K562 (cell line): Measurements from ENCODE around the gene LTB4R2. TPM values are rescaled to one million over a fixed set of nuclear protein-coding genes. Genes with fewer than 3 reads are reported as not detected.

Source experiments
- ATAC-seq: fragments of 200-7000 bp; cut with Tn5 transposase; 3 replicates; pipeline ENCODE4 v1.9.1; 2020; ENCODE audit warnings: moderate library complexity
- BruUV-seq: library from RNA; stranded (reverse); fragments of 400-500 nt; replicated peaks from 2 replicates; lab custom pipeline; 2021; lab: Mats Ljungman, UMichigan
- CTCF ChIA-PET: fragments of 300-600 bp; formaldehyde crosslinking; extraction: SDS; loops from one replicate; lab custom pipeline; 2021; ENCODE audit warnings: low intra/inter-chr PET ratio; lab: Yijun Ruan, JAX
- POLR2A ChIA-PET: fragments of 300-600, 350-650 bp; sonication (Branson Sonifier 250); formaldehyde crosslinking; extraction: SDS; loops from one replicate; lab custom pipeline; 2021; ENCODE audit warnings: antibody characterized with exemption, inconsistent platforms; lab: Yijun Ruan, JAX
- DNase-seq, 4 experiments: peaks; one replicate each; pipeline versions ENCODE4 v3.0.0 to v3.0.0-alpha.2; 2011 to 2018; ENCODE audit warnings: low spot score in 3 of 4, mixed read lengths in 3 of 4; ENCODE audit errors: extremely low read depth in 1 of 4
- FAIRE-seq: peaks from 2 replicates; lab custom pipeline; 2011; peaks lifted over from hg19 to GRCh38; lab: Jason Lieb, UNC
- H2AFZ ChIP-seq: 2 replicates; pipeline ENCODE4 v1.6.0; 2011; ENCODE audit warnings: low read depth, low read length, control low read depth, inconsistent platforms
- H3K27ac ChIP-seq: fragments of 200-600 bp; 3 replicates; pipeline ENCODE4 v1.8.0; 2011; ENCODE audit warnings: low read depth, mild to moderate bottlenecking, control low read depth, inconsistent platforms, low read length, moderate library complexity, mixed read lengths; ENCODE audit errors: extremely low read depth
- H3K27me3 ChIP-seq, 2 experiments: fragments of 300-600 bp in 1 of 2; 2 replicates in 1 of 2; 3 replicates in 1 of 2; pipeline versions ENCODE4 v1.6.0 to v1.8.0; 2011; ENCODE audit warnings: inconsistent platforms in 2 of 2, low read length in 2 of 2, mild to moderate bottlenecking in 1 of 2, mixed read lengths in 1 of 2, moderate library complexity in 1 of 2; ENCODE audit not compliant: control insufficient read depth in 2 of 2, insufficient read depth in 2 of 2
- H3K36me3 ChIP-seq: fragments of 300-600 bp; 3 replicates; pipeline ENCODE4 v1.8.0; 2011; ENCODE audit warnings: mild to moderate bottlenecking, low read length, inconsistent platforms; ENCODE audit not compliant: control insufficient read depth, insufficient read depth
- H3K4me1 ChIP-seq, 2 experiments: fragments of 200-600 bp in 1 of 2; replicated peaks in 1 of 2; 2 replicates in 1 of 2; 3 replicates in 1 of 2; pipeline versions ENCODE4 v1.5.1 to v1.8.0; 2011; ENCODE audit warnings: inconsistent platforms in 2 of 2, low read length in 2 of 2, mild to moderate bottlenecking in 1 of 2, mixed read lengths in 1 of 2, moderate library complexity in 1 of 2; ENCODE audit not compliant: control insufficient read depth in 2 of 2, insufficient read depth in 2 of 2
- H3K4me2 ChIP-seq: 2 replicates; pipeline ENCODE4 v1.6.1; 2011; ENCODE audit warnings: low read length, control low read depth, inconsistent platforms, mixed read lengths; ENCODE audit not compliant: insufficient read depth
- H3K4me3 ChIP-seq: fragments of 200-600 bp; sonication (generic), shearing (Covaris generic); 2 replicates; pipeline ENCODE4 v1.5.1; 2016; ENCODE audit warnings: control low read depth, inconsistent platforms
- H3K79me2 ChIP-seq: fragments of 200-600 bp; 3 replicates; pipeline ENCODE4 v1.8.0; 2011; ENCODE audit warnings: low read length, inconsistent platforms; ENCODE audit not compliant: control insufficient read depth, insufficient read depth
- H3K9ac ChIP-seq, 2 experiments: 2 replicates each; pipeline versions ENCODE4 v1.6.0 to v1.6.1; 2011; ENCODE audit warnings: low read depth in 2 of 2, low read length in 2 of 2, control low read depth in 1 of 2, inconsistent platforms in 1 of 2, mild to moderate bottlenecking in 1 of 2, mixed read lengths in 1 of 2; ENCODE audit not compliant: insufficient read depth in 1 of 2
- H3K9me1 ChIP-seq: one replicate; pipeline ENCODE4 v1.6.0; 2011; ENCODE audit warnings: inconsistent platforms, mild to moderate bottlenecking, low read length, moderate library complexity; ENCODE audit not compliant: control insufficient read depth, insufficient read depth
- H3K9me3 ChIP-seq: replicated peaks from 2 replicates; pipeline ENCODE4 v1.5.1; 2011; ENCODE audit warnings: low read depth, low read length, inconsistent platforms; ENCODE audit not compliant: control insufficient read depth, insufficient read depth
- H4K20me1 ChIP-seq: replicated peaks from 2 replicates; pipeline ENCODE4 v1.6.1; 2011; ENCODE audit warnings: low read length, inconsistent platforms, mixed read lengths; ENCODE audit not compliant: control insufficient read depth, insufficient read depth
- BDP1 ChIP-seq: IDR thresholded peaks from 3 replicates; pipeline ENCODE4 v1.6.1; 2011; ENCODE audit not compliant: insufficient read length, insufficient read depth
- BRD9 ChIP-seq: fragments of 450-650 bp; IDR thresholded peaks from 2 replicates; pipeline ENCODE4 v1.6.1; 2018; ENCODE audit warnings: low read depth; ENCODE audit not compliant: partially characterized antibody
- CHD1 ChIP-seq: fragments of 200-600 bp; sonication (generic); IDR thresholded peaks from one replicate; pipeline ENCODE4 v1.6.1; 2012; ENCODE audit warnings: mild to moderate bottlenecking, moderate library complexity, low read length, inconsistent platforms
- EP300 ChIP-seq: IDR thresholded peaks from 2 replicates; pipeline ENCODE4 v1.6.1; 2012; ENCODE audit warnings: low read length, improper control_type of control experiment
- FOS ChIP-seq: IDR thresholded peaks from 3 replicates; pipeline ENCODE4 v1.6.1; 2011; ENCODE audit not compliant: insufficient read length; ENCODE audit errors: extremely low read depth
- GATA2 ChIP-seq: sonication (generic); formaldehyde crosslinking; IDR thresholded peaks from 2 replicates; pipeline ENCODE4 v1.4.0; 2020; ENCODE audit warnings: mild to moderate bottlenecking, missing genetic modification reagents
- HNRNPUL1 ChIP-seq: fragments of 200-400 bp; formaldehyde crosslinking; IDR thresholded peaks from 2 replicates; pipeline ENCODE4 v1.6.1; 2017; ENCODE audit warnings: low read length
- MEIS2 ChIP-seq: fragments of 450-650 bp; IDR thresholded peaks from 2 replicates; pipeline ENCODE4 v1.6.1; 2014; ENCODE audit warnings: mild to moderate bottlenecking; ENCODE audit not compliant: partially characterized antibody
- MXD1 ChIP-seq: fragments of 250-450 bp; sonication (Bioruptor Pico); IDR thresholded peaks from 2 replicates; pipeline ENCODE4 v1.8.0; 2021; ENCODE audit warnings: borderline replicate concordance, mild to moderate bottlenecking, moderate library complexity; ENCODE audit not compliant: poor library complexity, severe bottlenecking
- NFRKB ChIP-seq: fragments of 450-650 bp; IDR thresholded peaks from 2 replicates; pipeline ENCODE4 v1.6.1; 2016; ENCODE audit warnings: low read depth
- PRPF4 ChIP-seq: fragments of 200-400 bp; formaldehyde crosslinking; IDR thresholded peaks from one replicate; pipeline ENCODE4 v1.6.1; 2017; ENCODE audit warnings: low read length, low read depth, mild to moderate bottlenecking; ENCODE audit not compliant: insufficient read depth, poor library complexity, severe bottlenecking
- RHOXF2B ChIP-seq: fragments of 250-450 bp; sonication (Bioruptor Pico); conservative IDR thresholded peaks from 2 replicates; pipeline ENCODE4 v1.5.1; 2021
- SIN3B ChIP-seq: fragments of 450-650 bp; IDR thresholded peaks from 2 replicates; pipeline ENCODE4 v1.6.1; 2017; ENCODE audit warnings: low read depth, mild to moderate bottlenecking, moderate library complexity
- TBP ChIP-seq: optimal IDR thresholded peaks from 2 replicates; pipeline ENCODE3; 2011; ENCODE audit warnings: low read depth, low read length, improper control_type of control experiment
- ZC3H8 ChIP-seq: fragments of 450-650 bp; IDR thresholded peaks from 2 replicates; pipeline ENCODE4 v1.6.1; 2017
- ZNF280A ChIP-seq: fragments of 450-650 bp; IDR thresholded peaks from 2 replicates; pipeline ENCODE4 v1.6.1; 2018; ENCODE audit warnings: mild to moderate bottlenecking, low read depth; ENCODE audit not compliant: partially characterized antibody
- ZNF282 ChIP-seq: sonication (generic); formaldehyde crosslinking; IDR thresholded peaks from 2 replicates; pipeline ENCODE4 v1.8.1; 2023; ENCODE audit warnings: missing genetic modification reagents
- ZNF507 ChIP-seq: conservative IDR thresholded peaks from 2 replicates; pipeline ENCODE4 v1.6.1; 2017; ENCODE audit warnings: missing genetic modification characterization, missing compliant biosample characterization
- ZNF584 ChIP-seq: fragments of 200-800 bp; sonication (Bioruptor generic); IDR thresholded peaks from 2 replicates; pipeline ENCODE4 v1.6.1; 2016; ENCODE audit warnings: low read depth, mild to moderate bottlenecking, missing genetic modification characterization, missing compliant biosample characterization
- WGBS: fragments of 100-300 bp; shearing (Covaris generic); methylation state at CpG from one replicate; pipeline ENCODE4 v1.1.6; 2016; ENCODE audit warnings: low coverage, mixed read lengths; ENCODE audit not compliant: insufficient coverage; ENCODE audit errors: missing lambda C conversion rate; 5-methylcytosine and 5-hydroxymethylcytosine counted together
- in situ Hi-C: fragments of 300-500 bp; cut with MboI; formaldehyde crosslinking; loops from 4 replicates; pipeline ENCODE4 v1.15.0; 2018; ENCODE audit warnings: inconsistent platforms, mixed read lengths
- intact Hi-C: fragments of 100-400 bp; cut with micrococcal nuclease; formaldehyde crosslinking; loops from 2 replicates; pipeline ENCODE4 v1.14.2; 2022
- polyA plus RNA-seq, 8 experiments: library from polyadenylated mRNA; depleted of rRNA in 4 of 8; stranded (reverse) in 5 of 8; unstranded in 3 of 8; fragments of >200 nt; fragmentation: Nextera tagmentation in 2 of 8; fragmentation: Illumina TruSeq in 1 of 8; extraction: Ambion mirVana in 2 of 8; extraction: Trizol in 1 of 8; gene quantifications; 2 replicates each; pipeline versions ENCODE4 v1.2.1 to v1.2.3, GENCODE V29; 2011 to 2014; ENCODE audit warnings: inconsistent platforms in 1 of 8, missing spikeins in 1 of 8
- total RNA-seq, 7 experiments: library from RNA; depleted of rRNA in 6 of 7; stranded (reverse); fragments of >200 nt in 6 of 7; fragmentation: Illumina TruSeq in 2 of 7; extraction: Trizol in 2 of 7; gene quantifications; 2 replicates each; pipeline versions ENCODE4 v1.2.1 to v1.2.3, GENCODE V29; 2011 to 2021; ENCODE audit warnings: low replicate concordance in 1 of 7

The LTB4R2 gene
- total and polyA plus RNA-seq, 9 of the 15 experiments (the other 6 are each of a cell fraction or from before 2014, with no cell fraction given): 0.03 to 11.6 (median 2.8) TPM; not detected in 1

GRCh38 chr14:24337144-24337823 lies 27.3 kb downstream of the LTB4R2 start (continued):
- TF ChIP-seq ZNF282 (CRISPR knock-in tag) (no peak), ZNF280A (no peak), RHOXF2B (CRISPR knock-in tag) (no peak), ZNF507 (no peak), MEIS2 (no peak)

- Histone ChIP-seq H3K79me2 (no peaks in the 10 kb centered on the region), H4K20me1 (no peaks in the 10 kb centered on the region), H3K9me3 (no peaks in the 10 kb centered on the region), H3K36me3 (no peaks in the 10 kb centered on the region), H3K27me3 (peaks cover 0 to 9% of the 10 kb centered on the region in 2 experiments; a peak in 1 of 5 replicates), H3K4me3 (no peak overlapping the region), H3K4me2 (no peak overlapping the region), H3K9me1 (no peaks in the 10 kb centered on the region), H2AFZ (no peak overlapping the region), H3K9ac (no peak overlapping the region), H3K27ac (no peak overlapping the region), H3K4me1 (peaks cover 1 to 30% of the 10 kb centered on the region in 2 experiments; a peak in 4 of 5 replicates)
- ATAC-seq (no peak), FAIRE-seq (no peak), DNase-seq (no peak)
- POLR2A ChIA-PET: interaction anchor here (0.8 to 1.5 kb wide), 4 partner anchors 75 to 103 kb away, joined by 4 to 7 read pairs (median 6); partner anchors contain the start of genes KHNYN and TGM1
- CTCF ChIA-PET: no interaction called here
- 35% methylated on average over 8 of the region's 8 CpGs for WGBS
- no peak for TF ChIP-seq CHD1
- TF ChIP-seq ZNF584 (CRISPR knock-in tag): no peak
- TF ChIP-seq GATA2: no peak
- no peak for TF ChIP-seq TBP
- no peak for TF ChIP-seq BRD9
- TF ChIP-seq ZNF282 (CRISPR knock-in tag): no peak
- no peak for TF ChIP-seq SIN3B
- TF ChIP-seq FOS: no peak
- TF ChIP-seq NFRKB: no peak
- no peak for TF ChIP-seq MXD1 (CRISPR knock-in tag)
- no peak for TF ChIP-seq HNRNPUL1
- no peak for TF ChIP-seq ZC3H8
- TF ChIP-seq PRPF4: no peak
- no peak for TF ChIP-seq BDP1
- no peak for TF ChIP-seq EP300
- no TSS peak for BruUV-seq
- intact Hi-C loops: no loop called here
- in situ Hi-C loops: loop anchor here (25.0 kb wide), 1 partner anchor 350 kb away; no protein-coding TSS in a partner anchor
These were observed 27.9 kb downstream of the LTB4R2 start for GRCh38 chr14:24337824-24338175.
